ENCODE results near the gene ZCCHC9. TPM values are rescaled to one million over a fixed set of nuclear protein-coding genes. Genes with fewer than 3 reads are reported as not detected.

ZCCHC9 gene
- total and polyA plus RNA-seq, 2 donors (not counting 1 experiment from before 2014, with no cell fraction given) = 8.8 to 23.0 TPM

DNA sequence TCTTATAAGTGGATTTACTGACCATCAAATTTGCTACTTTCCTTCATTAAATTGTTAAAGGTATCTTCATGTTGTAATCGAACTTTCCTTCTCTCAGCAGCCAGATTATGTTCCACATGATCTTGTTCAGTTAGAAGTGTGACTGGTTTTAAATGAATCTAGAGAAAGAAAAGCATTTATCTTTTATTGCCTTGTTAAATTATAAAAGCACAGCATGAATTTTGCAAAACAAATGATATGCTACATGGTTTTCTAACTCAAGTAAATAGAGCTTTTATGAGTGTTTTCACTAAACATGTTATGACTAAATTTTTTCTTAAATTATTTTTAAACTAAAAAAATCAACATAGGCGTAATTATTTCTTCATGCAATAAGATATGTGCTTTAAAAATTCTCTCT is 58.5 kb downstream of the ZCCHC9 start:
- H3K27me3 Mint-ChIP-seq = peaks cover 7% of the 10 kb centered on the region
- H3K79me2 ChIP-seq (ENCODE audit: control insufficient read depth, insufficient read depth, low read length) = no peaks in the 10 kb centered on the region
- WGBS (ENCODE audit: insufficient coverage) = no CpG with 5 or more reads among the region's 2 CpGs
- ChIA-PET CTCF (no interaction called here), POLR2A (no interaction called here)
- ATAC-seq (ENCODE audit: low read depth) (no peak), DNase-seq (no peak)
- no peak overlapping the region for H3K4me3 ChIP-seq (ENCODE audit: control extremely low read depth in 1 of 5, extremely low read depth in 1 of 5, insufficient read depth in 1 of 5, low read depth in 2 of 5, low read length in 4 of 5)
- no peaks in the 10 kb centered on the region for H3K4me1 ChIP-seq (ENCODE audit: control insufficient read depth in 2 of 2, insufficient read depth in 2 of 2, low read length in 2 of 2)
- H3K4me1 Mint-ChIP-seq = no peaks in the 10 kb centered on the region
- H3K27me3 ChIP-seq (replicated peaks in 1 of 4; ENCODE audit: control extremely low read depth in 1 of 4, control insufficient read depth in 3 of 4, insufficient read depth in 4 of 4, low read length in 3 of 4) = peaks cover 0 to 3% (median 0%) of the 10 kb centered on the region in 4 experiments
- TF ChIP-seq EZH2 (IDR thresholded peaks at IDR 0.05; ENCODE audit: borderline replicate concordance, insufficient read depth, low read depth, low read length, poor library complexity, severe bottlenecking) (no peak), CTCF (IDR thresholded peaks at IDR 0.05) (no peak)
- no peaks in the 10 kb centered on the region for H3K9me3 Mint-ChIP-seq (ENCODE audit: insufficient read depth)
- H4K20me1 ChIP-seq (ENCODE audit: control insufficient read depth, insufficient read depth, low read length, poor library complexity, severe bottlenecking) = no peaks in the 10 kb centered on the region
- H3K4me3 Mint-ChIP-seq = no peak overlapping the region
- no peaks in the 10 kb centered on the region for H3K36me3 ChIP-seq (replicated peaks in 1 of 2; ENCODE audit: control extremely low read depth in 1 of 2, control insufficient read depth in 1 of 2, extremely low read depth in 1 of 2, insufficient read depth in 2 of 2, low read length in 1 of 2)
- H3K9ac ChIP-seq (ENCODE audit: low read length) = no peak overlapping the region
- H3K27ac ChIP-seq (ENCODE audit: low read length in 2 of 2) = no peak overlapping the region
- no peak overlapping the region for H3K4me2 ChIP-seq (replicated peaks; ENCODE audit: low read depth, low read length, poor library complexity, severe bottlenecking)
- intact Hi-C loops (cut with micrococcal nuclease) = no loop called here
- no peak overlapping the region for H3K27ac Mint-ChIP-seq
- no peak overlapping the region for H2AFZ ChIP-seq (ENCODE audit: insufficient read depth, low read depth, low read length, poor library complexity, severe bottlenecking)
- no peaks in the 10 kb centered on the region for H3K9me3 ChIP-seq (ENCODE audit: control extremely low read depth in 1 of 3, control insufficient read depth in 2 of 3, insufficient read depth in 1 of 3, low read length in 2 of 3)

DNA sequence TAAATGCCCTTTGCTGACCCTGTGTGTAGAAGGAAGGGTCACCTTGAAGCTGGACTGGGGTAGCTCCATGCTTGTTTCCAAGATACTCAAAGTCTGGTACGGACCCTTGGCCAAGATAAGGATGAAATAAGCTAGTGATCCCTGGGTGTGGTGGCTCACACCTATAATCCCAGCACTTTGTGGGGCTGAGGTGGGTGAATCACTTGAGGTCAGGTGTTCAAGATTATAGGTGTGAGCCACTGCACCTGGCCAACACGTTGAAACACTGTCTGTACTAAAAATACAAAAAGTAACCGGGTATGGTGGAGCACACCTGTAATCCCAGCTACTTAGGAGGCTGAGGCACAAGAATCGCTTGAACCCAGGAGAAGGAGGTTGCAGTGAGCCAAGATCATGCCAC is 59.3 kb downstream of the ZCCHC9 start:
- no peaks in the 10 kb centered on the region for H3K4me1 Mint-ChIP-seq
- Histone ChIP-seq H4K20me1 (ENCODE audit: control insufficient read depth, insufficient read depth, low read length, poor library complexity, severe bottlenecking) (no peaks in the 10 kb centered on the region), H3K4me1 (ENCODE audit: control insufficient read depth in 2 of 2, insufficient read depth in 2 of 2, low read length in 2 of 2) (no peaks in the 10 kb centered on the region), H3K9me3 (ENCODE audit: control extremely low read depth in 1 of 3, control insufficient read depth in 2 of 3, insufficient read depth in 1 of 3, low read length in 2 of 3) (no peaks in the 10 kb centered on the region), H2AFZ (ENCODE audit: insufficient read depth, low read depth, low read length, poor library complexity, severe bottlenecking) (no peak overlapping the region), H3K36me3 (replicated peaks in 1 of 2; ENCODE audit: control extremely low read depth in 1 of 2, control insufficient read depth in 1 of 2, extremely low read depth in 1 of 2, insufficient read depth in 2 of 2, low read length in 1 of 2) (no peaks in the 10 kb centered on the region), H3K9ac (ENCODE audit: low read length) (no peak overlapping the region), H3K4me2 (replicated peaks; ENCODE audit: low read depth, low read length, poor library complexity, severe bottlenecking) (no peak overlapping the region), H3K4me3 (ENCODE audit: control extremely low read depth in 1 of 5, extremely low read depth in 1 of 5, insufficient read depth in 1 of 5, low read depth in 2 of 5, low read length in 4 of 5) (no peak overlapping the region), H3K27ac (ENCODE audit: low read length in 2 of 2) (no peak overlapping the region), H3K27me3 (replicated peaks in 1 of 4; ENCODE audit: control extremely low read depth in 1 of 4, control insufficient read depth in 3 of 4, insufficient read depth in 4 of 4, low read length in 3 of 4) (peaks cover 0 to 3% (median 0%) of the 10 kb centered on the region in 4 experiments), H3K79me2 (ENCODE audit: control insufficient read depth, insufficient read depth, low read length) (no peaks in the 10 kb centered on the region)
- H3K4me3 Mint-ChIP-seq = no peak overlapping the region
- ATAC-seq (ENCODE audit: low read depth) (no peak), DNase-seq (no peak)
- WGBS (ENCODE audit: insufficient coverage) = 90% methylated on average over 3 of the region's 4 CpGs
- CTCF ChIA-PET = no interaction called here
- intact Hi-C loops (cut with micrococcal nuclease) = no loop called here
- TF ChIP-seq CTCF (IDR thresholded peaks at IDR 0.05) (no peak), EZH2 (IDR thresholded peaks at IDR 0.05; ENCODE audit: borderline replicate concordance, insufficient read depth, low read depth, low read length, poor library complexity, severe bottlenecking) (no peak)
- H3K27me3 Mint-ChIP-seq = peaks cover 9% of the 10 kb centered on the region
- POLR2A ChIA-PET = no interaction called here
- no peak overlapping the region for H3K27ac Mint-ChIP-seq
- H3K9me3 Mint-ChIP-seq (ENCODE audit: insufficient read depth) = no peaks in the 10 kb centered on the region

Measured in B cell (primary cell).